Testis (tissue), 2 donors: ENCODE measurements around the gene UBE2D3.

ENCODE experiments used
- CTCF ChIP-seq, 3 experiments: fragments of 450-650 bp in 2 of 3; fragments of 200-600 bp in 1 of 3; sonication (generic) in 1 of 3; IDR thresholded peaks; one replicate each; pipeline ENCODE4 v1.5.1; 2016 to 2019; ENCODE audit warnings: antibody characterized with exemption in 3 of 3, mild to moderate bottlenecking in 2 of 3, moderate library complexity in 1 of 3
- POLR2A ChIP-seq: fragments of 450-650 bp; IDR thresholded peaks from one replicate; pipeline ENCODE4 v1.6.1; 2017; ENCODE audit warnings: antibody characterized with exemption, mild to moderate bottlenecking, moderate library complexity

DNA sequence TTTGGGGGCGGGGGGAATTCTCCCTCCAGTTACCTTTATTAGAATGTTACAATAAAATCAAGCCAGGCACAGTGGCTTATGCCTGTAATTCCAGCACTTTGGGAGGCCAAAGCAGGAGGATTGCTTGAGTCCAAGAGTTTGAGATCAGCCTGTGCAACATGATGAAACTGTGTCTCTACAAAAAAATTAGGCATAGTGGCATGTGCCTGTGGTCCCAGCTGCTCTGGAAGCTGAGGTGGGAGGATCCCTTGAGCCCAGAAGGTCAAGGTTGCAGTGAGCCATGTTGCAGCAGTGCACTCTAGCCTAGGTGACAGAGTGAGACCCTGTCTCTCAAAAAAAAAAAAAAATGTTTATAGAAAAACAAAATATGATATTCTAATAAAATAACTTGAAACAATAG is 5.3 kb upstream of the UBE2D3 start:
- TF ChIP-seq CTCF (IDR thresholded peaks at IDR 0.05) = no peak
- TF ChIP-seq POLR2A = no peak
